HG02943 (cell line): Measurements from ENCODE around the gene FBXL3.

Source experiments
- ATAC-seq: cut with Tn5 transposase; IDR thresholded peaks from one replicate; pipeline ENCODE4 v1.9.1; 2021; ENCODE audit warnings: mild to moderate bottlenecking, low read depth, moderate library complexity; ENCODE audit not compliant: unreplicated experiment

FBXL3 gene

GRCh38 chr13:77026861-77027621, at the start of gene FBXL3:
Gene FBXL3 (minus strand): TSS chr13:77027159. CDS start chr13:77021860, 5,299 bp downstream.
- ATAC-seq: peak; percentile 60

- ATAC-seq: no peak
These were observed 40.6 kb upstream of the FBXL3 start for GRCh38 chr13:77067519-77067918.

- ATAC-seq: no peak
These were observed 38.6 kb upstream of the FBXL3 start for GRCh38 chr13:77065461-77066147.

GRCh38 chr13:77062097-77062496, 35.1 kb upstream of the FBXL3 start:
- ATAC-seq: no peak

- ATAC-seq: no peak
These were observed 34.4 kb upstream of the FBXL3 start for GRCh38 chr13:77061362-77061761.

- no peak for ATAC-seq
These were observed 29.9 kb upstream of the FBXL3 start for GRCh38 chr13:77056886-77057285.

GRCh38 chr13:77056382-77056781, 29.4 kb upstream of the FBXL3 start:
- no peak for ATAC-seq

GRCh38 chr13:77055158-77055557, 28.2 kb upstream of the FBXL3 start:
- no peak for ATAC-seq

GRCh38 chr13:77053192-77053591, 26.2 kb upstream of the FBXL3 start:
- no peak for ATAC-seq

GRCh38 chr13:77048681-77049080, 21.7 kb upstream of the FBXL3 start:
- ATAC-seq: no peak

GRCh38 chr13:77047649-77048343, 20.8 kb upstream of the FBXL3 start:
- no peak for ATAC-seq

GRCh38 chr13:77042566-77043177, 15.7 kb upstream of the FBXL3 start:
- ATAC-seq: no peak

- ATAC-seq: no peak
These were observed 13.9 kb upstream of the FBXL3 start for GRCh38 chr13:77040835-77041234.

GRCh38 chr13:77040076-77040475, 13.1 kb upstream of the FBXL3 start:
- ATAC-seq: no peak

GRCh38 chr13:77038907-77039480, 12.0 kb upstream of the FBXL3 start:
- ATAC-seq: no peak

GRCh38 chr13:77036279-77036678, 9.3 kb upstream of the FBXL3 start:
- no peak for ATAC-seq

- ATAC-seq: no peak
These were observed 7.9 kb upstream of the FBXL3 start for GRCh38 chr13:77034881-77035280.

GRCh38 chr13:77033717-77034302, 6.9 kb upstream of the FBXL3 start:
- ATAC-seq: no peak

- no peak for ATAC-seq
These were observed 4.8 kb upstream of the FBXL3 start for GRCh38 chr13:77031656-77032243.

GRCh38 chr13:77029436-77029835, 2.5 kb upstream of the FBXL3 start:
- ATAC-seq: no peak
